GM23338 (cell line): Measurements from ENCODE around the gene OSBPL3. TPM values are rescaled to one million over a fixed set of nuclear protein-coding genes. Genes with fewer than 3 reads are reported as not detected.
A peak's percentile ranks its signal among the peaks of the same experiment; 100 is the strongest.

Experiments used
- ATAC-seq: fragments of 200-7000 bp; cut with Tn5 transposase; 3 replicates; pipeline ENCODE4 v1.9.1; 2020
- DNase-seq: peaks from one replicate; pipeline ENCODE4 v3.0.0-alpha.2; 2015; ENCODE audit warnings: low spot score
- H2AFZ ChIP-seq: fragments of 200-600 bp; sonication (generic); 2 replicates; pipeline ENCODE4 v1.8.0; 2016; ENCODE audit warnings: antibody characterized with exemption, mild to moderate bottlenecking, moderate library complexity
- H3F3A ChIP-seq: fragments of 200-600 bp; sonication (generic); replicated peaks from 2 replicates; pipeline ENCODE4 v1.8.0; 2017; ENCODE audit warnings: antibody characterized with exemption, mixed run types, low read depth
- H3K27ac ChIP-seq: fragments of 200-600 bp; sonication (generic); 2 replicates; pipeline ENCODE4 v1.6.1; 2016; ENCODE audit warnings: low read depth
- H3K27me3 ChIP-seq: fragments of 200-600 bp; sonication (generic); 2 replicates; pipeline ENCODE4 v1.8.0; 2016; ENCODE audit warnings: mild to moderate bottlenecking, mixed run types, moderate library complexity; ENCODE audit not compliant: insufficient read depth
- H3K36me3 ChIP-seq: fragments of 200-600 bp; sonication (generic); 2 replicates; pipeline ENCODE4 v1.8.0; 2016; ENCODE audit warnings: mild to moderate bottlenecking; ENCODE audit not compliant: insufficient read depth
- H3K4me1 ChIP-seq: fragments of 200-600 bp; sonication (generic); 2 replicates; pipeline ENCODE4 v1.8.0; 2016; ENCODE audit warnings: mild to moderate bottlenecking, moderate library complexity; ENCODE audit not compliant: insufficient read depth
- H3K4me2 ChIP-seq: fragments of 200-600 bp; sonication (generic); 2 replicates; pipeline ENCODE4 v1.7.1; 2017; ENCODE audit warnings: mixed run types
- H3K4me3 ChIP-seq: fragments of 200-600 bp; sonication (generic); 2 replicates; pipeline ENCODE4 v1.6.1; 2016; ENCODE audit warnings: mixed run types
- H3K79me2 ChIP-seq: fragments of 200-600 bp; sonication (generic); replicated peaks from 2 replicates; pipeline ENCODE4 v1.8.0; 2017; ENCODE audit warnings: mild to moderate bottlenecking; ENCODE audit not compliant: insufficient read depth
- H3K9me2 ChIP-seq: fragments of 200-600 bp; sonication (generic); 2 replicates; pipeline ENCODE4 v1.8.0; 2017; ENCODE audit not compliant: insufficient read depth
- H4K20me1 ChIP-seq: fragments of 200-600 bp; sonication (generic); replicated peaks from 2 replicates; pipeline ENCODE4 v1.8.0; 2017; ENCODE audit warnings: mild to moderate bottlenecking; ENCODE audit not compliant: insufficient read depth
- H3K27ac Mint-ChIP-seq: 2 replicates; pipeline ENCODE4 v1.8.0; 2020; ENCODE audit warnings: inconsistent platforms, mild to moderate bottlenecking, moderate library complexity, mixed read lengths
- H3K27me3 Mint-ChIP-seq: 3 replicates; pipeline ENCODE4 v1.8.0; 2022; ENCODE audit warnings: low read depth, mild to moderate bottlenecking, moderate library complexity, mixed read lengths, inconsistent platforms; ENCODE audit not compliant: insufficient read depth, poor library complexity
- H3K36me3 Mint-ChIP-seq: 3 replicates; pipeline ENCODE4 v1.8.0; 2021; ENCODE audit warnings: low read depth, mild to moderate bottlenecking, inconsistent platforms, moderate library complexity, mixed read lengths
- H3K4me1 Mint-ChIP-seq: 3 replicates; pipeline ENCODE4 v1.8.0; 2020; ENCODE audit warnings: mild to moderate bottlenecking, inconsistent platforms, mixed read lengths
- H3K4me3 Mint-ChIP-seq: 3 replicates; pipeline ENCODE4 v1.8.0; 2021; ENCODE audit warnings: moderate library complexity, mild to moderate bottlenecking, inconsistent platforms, mixed read lengths
- H3K9me3 Mint-ChIP-seq: 3 replicates; pipeline ENCODE4 v1.8.0; 2020; ENCODE audit warnings: moderate library complexity, mild to moderate bottlenecking, inconsistent platforms, mixed read lengths
- CREB1 ChIP-seq: fragments of 250-450 bp; sonication (Bioruptor Pico); IDR thresholded peaks from 2 replicates; pipeline ENCODE4 v1.5.0; 2020; ENCODE audit warnings: low read depth, mild to moderate bottlenecking, moderate library complexity
- CTCF ChIP-seq, 2 experiments: fragments of 200-600 bp in 1 of 2; sonication (generic) in 1 of 2; conservative IDR thresholded peaks; 2 replicates each; pipeline versions ENCODE4 v1.5.1 to v1.6.1; 2016 to 2017; ENCODE audit warnings: antibody characterized with exemption in 2 of 2, low read depth in 2 of 2, mild to moderate bottlenecking in 2 of 2, moderate library complexity in 1 of 2
- ETS1 ChIP-seq: IDR thresholded peaks from 2 replicates; pipeline ENCODE4 v1.6.1; 2016; ENCODE audit warnings: antibody characterized with exemption
- EZH2 ChIP-seq: fragments of 200-600 bp; sonication (generic); IDR thresholded peaks from one replicate; pipeline ENCODE4 v1.8.0; 2017; ENCODE audit warnings: antibody characterized with exemption, mild to moderate bottlenecking, low read depth; ENCODE audit not compliant: unreplicated experiment
- NANOG ChIP-seq: IDR thresholded peaks from 2 replicates; pipeline ENCODE4 v1.6.1; 2016; ENCODE audit warnings: antibody characterized with exemption, borderline replicate concordance
- POLR2AphosphoS5 ChIP-seq: IDR thresholded peaks from 2 replicates; pipeline ENCODE4 v1.6.1; 2016; ENCODE audit warnings: antibody characterized with exemption, low read depth
- STAT1 ChIP-seq: IDR thresholded peaks from one replicate; pipeline ENCODE4 v1.6.1; 2016; ENCODE audit warnings: antibody characterized with exemption; ENCODE audit not compliant: unreplicated experiment
- ZNF114 ChIP-seq: fragments of 250-450 bp; sonication (Bioruptor Pico); IDR thresholded peaks from 2 replicates; pipeline ENCODE4 v1.5.0; 2020; ENCODE audit warnings: mild to moderate bottlenecking, moderate library complexity
- ZNF331 ChIP-seq: fragments of 250-450 bp; sonication (Bioruptor Pico); IDR thresholded peaks from 2 replicates; pipeline ENCODE4 v1.5.0; 2020; ENCODE audit warnings: low read depth, mild to moderate bottlenecking, moderate library complexity
- ZNF462 ChIP-seq: fragments of 250-450 bp; sonication (Bioruptor Pico); IDR thresholded peaks from 2 replicates; pipeline ENCODE4 v1.5.0; 2020; ENCODE audit warnings: mild to moderate bottlenecking, moderate library complexity
- polyA plus RNA-seq: library from polyadenylated mRNA; unstranded; fragments of >200 nt; fragmentation: Nextera tagmentation; extraction: Ambion mirVana; gene quantifications from 2 replicates; pipeline ENCODE4 v1.2.1, GENCODE V29; 2016
- total RNA-seq: library from RNA; depleted of rRNA; stranded (reverse); fragments of >200 nt; shearing (Covaris generic); gene quantifications from 2 replicates; pipeline ENCODE4 v1.2.3, GENCODE V29; 2014

Gene OSBPL3
- total and polyA plus RNA-seq, 2 experiments from 2014 or later, result 7.2 to 15.7 TPM

- TF ChIP-seq ZNF462 (CRISPR knock-in tag), result no peak
- no peak for TF ChIP-seq CTCF (conservative IDR thresholded peaks at IDR 0.05; ENCODE audit: low read depth in 2 of 2)
- TF ChIP-seq NANOG, result peak; percentile 35
These were observed 102.1 kb downstream of the OSBPL3 start (continued) for GRCh38 chr7:24877790-24878311.

GRCh38 chr7:24874791-24875190 is 105.2 kb downstream of the OSBPL3 start:
- H3K27ac ChIP-seq, result no peak overlapping the region
- H2AFZ ChIP-seq, result no peak overlapping the region
- H3F3A ChIP-seq, result no peaks in the 10 kb centered on the region
- Mint-ChIP-seq H3K36me3 (no peaks in the 10 kb centered on the region), H3K4me1 (peaks cover 58% of the 10 kb centered on the region), H3K27me3 (no peaks in the 10 kb centered on the region), H3K27ac (no peak overlapping the region), H3K4me3 (no peak overlapping the region), H3K9me3 (no peaks in the 10 kb centered on the region)
- H3K4me3 ChIP-seq, result no peak overlapping the region
- H3K9me2 ChIP-seq, result no peaks in the 10 kb centered on the region
- H3K4me1 ChIP-seq, result peaks cover 42% of the 10 kb centered on the region
- no peaks in the 10 kb centered on the region for H3K27me3 ChIP-seq
- H3K36me3 ChIP-seq, result no peaks in the 10 kb centered on the region
- DNase-seq (no peak), ATAC-seq (no peak)
- H3K4me2 ChIP-seq, result no peak overlapping the region
- no peak for TF ChIP-seq CREB1
- TF ChIP-seq ETS1, result no peak
- TF ChIP-seq STAT1, result no peak
- TF ChIP-seq EZH2, result no peak
- no peak for TF ChIP-seq POLR2AphosphoS5
- no peak for TF ChIP-seq ZNF114 (CRISPR knock-in tag)
- no peak for TF ChIP-seq ZNF331 (CRISPR knock-in tag)
- no peak for TF ChIP-seq CTCF (conservative IDR thresholded peaks at IDR 0.05; ENCODE audit: low read depth in 2 of 2)
- H4K20me1 ChIP-seq, result no peaks in the 10 kb centered on the region
- no peaks in the 10 kb centered on the region for H3K79me2 ChIP-seq
